Lower lobe of right lung (tissue), 2 donors: ENCODE data around the gene SLC25A11. TPM values are rescaled to one million over a fixed set of nuclear protein-coding genes. Genes with fewer than 3 reads are reported as not detected.
A peak's percentile ranks its signal among the peaks of the same experiment; 100 is the strongest.

Experiments used
- ATAC-seq, 2 donors: fragments of 200-7000 bp; cut with Tn5 transposase; one replicate each; pipeline ENCODE4 v1.9.1; 2020 to 2022; ENCODE audit warnings: mild to moderate bottlenecking in 2 of 2, moderate library complexity in 2 of 2
- DNase-seq: peaks from one replicate; pipeline ENCODE4 v3.0.0-alpha.2; 2020
- H3K27ac ChIP-seq: fragments of 200-600 bp; one replicate; pipeline ENCODE4 v1.8.0; 2022
- H3K27me3 ChIP-seq: fragments of 200-600 bp; one replicate; pipeline ENCODE4 v1.8.0; 2022; ENCODE audit warnings: low read depth
- H3K36me3 ChIP-seq: fragments of 200-600 bp; one replicate; pipeline ENCODE4 v1.8.0; 2022; ENCODE audit warnings: mild to moderate bottlenecking
- H3K4me1 ChIP-seq: fragments of 200-600 bp; one replicate; pipeline ENCODE4 v1.8.0; 2022
- H3K4me3 ChIP-seq: fragments of 200-600 bp; one replicate; pipeline ENCODE4 v1.8.0; 2022; ENCODE audit warnings: mild to moderate bottlenecking
- H3K9me3 ChIP-seq: fragments of 200-600 bp; one replicate; pipeline ENCODE4 v1.8.0; 2022
- intact Hi-C: fragments of 100-400 bp; cut with DNase I; formaldehyde crosslinking; loops from one replicate; pipeline ENCODE4 v1.11.0; 2022
- total RNA-seq: library from RNA; stranded (reverse); fragmentation: NEBNext Ultra II Directional; extraction: Animal tissue kit (Norgen Biotek cat#: 25700); gene quantifications from one replicate; pipeline ENCODE4 v1.2.1, GENCODE V29; 2021
- TF ChIP-seq, protein P1 (sequence below): fragments of 200-600 bp; IDR thresholded peaks from one replicate; pipeline ENCODE4 v1.8.0; 2022; ENCODE audit warnings: antibody characterized with exemption, mild to moderate bottlenecking
- donor health status: DM: no; HTN: yes; CAD: no; lungs with severe emphysema.

SLC25A11 gene
- total RNA-seq, 1 donor from 2014 or later: 59.9 TPM

DNA sequence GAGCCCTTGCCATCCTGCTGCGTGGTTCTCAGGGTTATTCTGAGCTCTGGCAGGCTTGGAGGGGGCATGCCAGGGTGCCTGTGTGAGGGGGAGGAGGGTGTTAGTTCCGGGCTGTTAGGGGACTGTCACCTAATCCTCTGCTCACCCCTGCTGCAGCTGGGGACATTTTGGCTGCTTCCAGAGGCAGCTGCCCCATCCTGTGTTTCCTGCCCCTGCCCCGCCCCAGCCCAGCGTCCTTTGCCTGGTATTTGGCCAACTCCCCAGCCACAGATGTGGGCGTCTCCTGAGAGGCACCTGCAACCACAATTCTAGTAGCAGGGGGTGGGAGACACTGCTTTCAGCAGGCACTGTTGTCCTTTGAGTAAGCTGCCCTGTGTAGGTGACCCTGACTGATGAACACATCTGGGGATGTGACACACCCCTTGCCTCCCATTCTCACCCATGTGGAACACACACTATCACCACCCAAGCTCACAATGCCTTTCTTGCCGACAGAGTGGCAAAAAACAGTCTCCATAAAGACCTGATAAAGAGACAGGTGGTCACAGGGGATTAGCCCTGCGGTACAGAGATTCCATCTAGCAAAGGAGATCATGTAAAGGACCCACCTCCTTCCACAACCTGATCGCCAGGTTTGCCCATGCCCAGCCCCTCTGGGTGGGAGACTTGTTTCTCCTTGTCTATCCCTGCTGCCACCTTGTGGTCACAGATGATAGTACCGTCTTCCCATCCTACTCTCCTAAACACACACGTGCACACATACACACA lies 36.6 kb downstream of the SLC25A11 start, which contains the start of gene CHRNE:
Gene CHRNE, minus strand, starts transcription at position 48 of the 768 bp plus-strand sequence. Its CDS starts 35 bp downstream, at position 13.
- Histone ChIP-seq H3K36me3 (no peaks in the 10 kb centered on the region), H3K4me1 (peaks cover 44% of the 10 kb centered on the region), H3K9me3 (no peaks in the 10 kb centered on the region), H3K27me3 (peaks cover 10% of the 10 kb centered on the region), H3K27ac (peak within 1 kb of the TSS; percentile 53), H3K4me3 (peak within 1 kb of the TSS; percentile 30)
- intact Hi-C loops: no loop called here
- DNase-seq: peak; percentile 71
- peak; percentile 45 to 58 for ATAC-seq
- TF ChIP-seq, protein P1, sequence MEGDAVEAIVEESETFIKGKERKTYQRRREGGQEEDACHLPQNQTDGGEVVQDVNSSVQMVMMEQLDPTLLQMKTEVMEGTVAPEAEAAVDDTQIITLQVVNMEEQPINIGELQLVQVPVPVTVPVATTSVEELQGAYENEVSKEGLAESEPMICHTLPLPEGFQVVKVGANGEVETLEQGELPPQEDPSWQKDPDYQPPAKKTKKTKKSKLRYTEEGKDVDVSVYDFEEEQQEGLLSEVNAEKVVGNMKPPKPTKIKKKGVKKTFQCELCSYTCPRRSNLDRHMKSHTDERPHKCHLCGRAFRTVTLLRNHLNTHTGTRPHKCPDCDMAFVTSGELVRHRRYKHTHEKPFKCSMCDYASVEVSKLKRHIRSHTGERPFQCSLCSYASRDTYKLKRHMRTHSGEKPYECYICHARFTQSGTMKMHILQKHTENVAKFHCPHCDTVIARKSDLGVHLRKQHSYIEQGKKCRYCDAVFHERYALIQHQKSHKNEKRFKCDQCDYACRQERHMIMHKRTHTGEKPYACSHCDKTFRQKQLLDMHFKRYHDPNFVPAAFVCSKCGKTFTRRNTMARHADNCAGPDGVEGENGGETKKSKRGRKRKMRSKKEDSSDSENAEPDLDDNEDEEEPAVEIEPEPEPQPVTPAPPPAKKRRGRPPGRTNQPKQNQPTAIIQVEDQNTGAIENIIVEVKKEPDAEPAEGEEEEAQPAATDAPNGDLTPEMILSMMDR: peak; percentile 72

DNA sequence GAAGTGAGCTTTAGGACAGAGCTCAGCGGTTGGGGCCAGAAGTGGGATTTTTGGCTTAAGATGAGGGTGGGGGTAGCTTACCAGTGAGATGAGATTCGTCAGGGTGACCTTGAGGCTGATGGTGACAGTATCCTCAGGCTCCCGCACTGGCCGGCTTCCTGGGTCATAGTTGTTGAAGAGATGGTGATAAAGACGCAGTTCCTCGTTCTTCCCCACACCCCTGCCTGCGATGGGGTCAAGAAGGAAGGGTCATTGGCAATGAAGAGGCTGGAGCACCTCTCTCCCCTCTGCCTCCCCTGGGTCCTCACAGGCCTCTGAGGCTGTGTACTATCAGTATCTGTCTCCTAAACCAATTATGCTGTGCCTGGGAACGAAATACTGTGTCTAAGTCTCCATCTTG lies 37.3 kb downstream of the SLC25A11 start:
- intact Hi-C loops: no loop called here
- H3K36me3 ChIP-seq: peaks cover under 1% of the 10 kb centered on the region
- TF ChIP-seq, protein P1: no peak
- no peaks in the 10 kb centered on the region for H3K9me3 ChIP-seq
- H3K4me3 ChIP-seq: no peak overlapping the region
- DNase-seq (peak; percentile 43), ATAC-seq (no peak)
- peak overlapping the region; percentile 53 for H3K27ac ChIP-seq
- H3K4me1 ChIP-seq: peaks cover 45% of the 10 kb centered on the region
- peaks cover 10% of the 10 kb centered on the region for H3K27me3 ChIP-seq

DNA sequence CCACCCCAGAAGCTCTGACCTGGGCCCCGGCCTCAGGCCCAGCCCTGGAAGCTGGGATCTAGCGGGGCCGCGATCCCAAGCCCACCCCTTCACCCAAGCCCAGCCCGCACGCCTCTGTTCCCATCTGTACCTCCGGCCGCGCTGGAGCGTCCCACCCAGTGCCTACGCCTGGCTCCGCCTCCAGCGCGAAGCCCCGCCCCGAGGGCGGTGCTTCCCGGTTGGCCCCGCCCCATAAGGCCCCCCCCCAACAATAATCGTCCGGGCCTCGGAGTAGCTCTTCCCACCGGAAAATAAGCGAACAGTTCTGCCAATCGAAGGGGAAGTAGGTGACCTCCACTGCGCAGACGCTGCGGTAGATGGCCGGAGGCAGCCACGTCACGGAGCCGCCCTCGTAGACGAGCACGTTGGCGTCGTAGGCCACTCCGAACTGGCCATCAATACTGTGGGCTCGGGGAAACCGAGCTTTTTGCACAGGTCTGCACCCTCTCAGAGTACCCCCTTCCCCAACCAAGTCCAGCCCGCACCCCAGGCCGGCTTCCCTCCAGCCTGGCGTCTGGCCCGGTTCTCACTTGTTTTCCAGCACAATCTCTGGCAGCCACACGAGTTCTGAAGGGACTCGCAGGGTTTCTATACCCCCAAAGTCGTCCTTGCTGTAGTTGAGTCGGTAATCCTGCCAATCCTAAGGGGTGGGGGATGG lies 38.0 kb downstream of the SLC25A11 start:
- peaks cover 10% of the 10 kb centered on the region for H3K27me3 ChIP-seq
- peak overlapping the region; percentile 67 for H3K4me3 ChIP-seq
- DNase-seq: peak; percentile 87
- H3K4me1 ChIP-seq: peaks cover 45% of the 10 kb centered on the region
- H3K27ac ChIP-seq: peak overlapping the region; percentile 60
- peak; percentile 14 to 55 for ATAC-seq
- intact Hi-C loops: no loop called here
- peaks cover 8% of the 10 kb centered on the region for H3K36me3 ChIP-seq
- TF ChIP-seq, protein P1: no peak
- no peaks in the 10 kb centered on the region for H3K9me3 ChIP-seq

DNA sequence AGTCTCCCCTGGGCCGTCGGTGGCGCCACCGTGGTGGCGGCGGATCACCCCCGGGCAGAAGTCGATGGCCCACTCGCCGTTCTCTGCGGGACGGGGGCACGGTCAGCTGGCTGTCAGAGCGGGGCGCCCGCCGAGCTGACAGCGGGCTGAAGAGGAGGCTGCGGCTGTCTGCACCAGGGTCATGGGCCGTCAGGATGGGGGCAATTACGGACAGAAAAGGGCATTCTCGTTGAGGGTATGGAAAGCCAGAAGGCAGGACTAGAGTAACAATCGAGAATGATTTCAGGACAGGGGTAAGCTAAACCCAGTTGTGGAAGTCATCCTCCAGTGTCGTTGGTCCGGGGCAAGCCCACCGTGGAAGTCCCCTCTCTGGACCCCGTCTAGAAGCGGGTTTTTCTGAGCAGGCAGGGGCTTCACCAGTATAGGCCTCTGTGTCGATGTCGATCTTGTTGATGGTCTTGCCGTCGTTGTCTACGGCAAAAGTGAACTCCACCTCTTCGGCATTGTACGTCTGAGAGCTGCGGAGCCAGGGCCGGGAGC lies 38.7 kb downstream of the SLC25A11 start:
- Histone ChIP-seq H3K4me1 (peaks cover 45% of the 10 kb centered on the region), H3K4me3 (peak overlapping the region; percentile 67), H3K27me3 (peaks cover 10% of the 10 kb centered on the region), H3K36me3 (peaks cover 14% of the 10 kb centered on the region), H3K9me3 (no peaks in the 10 kb centered on the region), H3K27ac (peak overlapping the region; percentile 60)
- ATAC-seq (no peak), DNase-seq (no peak)
- TF ChIP-seq, protein P1: no peak
- intact Hi-C loops: no loop called here

DNA sequence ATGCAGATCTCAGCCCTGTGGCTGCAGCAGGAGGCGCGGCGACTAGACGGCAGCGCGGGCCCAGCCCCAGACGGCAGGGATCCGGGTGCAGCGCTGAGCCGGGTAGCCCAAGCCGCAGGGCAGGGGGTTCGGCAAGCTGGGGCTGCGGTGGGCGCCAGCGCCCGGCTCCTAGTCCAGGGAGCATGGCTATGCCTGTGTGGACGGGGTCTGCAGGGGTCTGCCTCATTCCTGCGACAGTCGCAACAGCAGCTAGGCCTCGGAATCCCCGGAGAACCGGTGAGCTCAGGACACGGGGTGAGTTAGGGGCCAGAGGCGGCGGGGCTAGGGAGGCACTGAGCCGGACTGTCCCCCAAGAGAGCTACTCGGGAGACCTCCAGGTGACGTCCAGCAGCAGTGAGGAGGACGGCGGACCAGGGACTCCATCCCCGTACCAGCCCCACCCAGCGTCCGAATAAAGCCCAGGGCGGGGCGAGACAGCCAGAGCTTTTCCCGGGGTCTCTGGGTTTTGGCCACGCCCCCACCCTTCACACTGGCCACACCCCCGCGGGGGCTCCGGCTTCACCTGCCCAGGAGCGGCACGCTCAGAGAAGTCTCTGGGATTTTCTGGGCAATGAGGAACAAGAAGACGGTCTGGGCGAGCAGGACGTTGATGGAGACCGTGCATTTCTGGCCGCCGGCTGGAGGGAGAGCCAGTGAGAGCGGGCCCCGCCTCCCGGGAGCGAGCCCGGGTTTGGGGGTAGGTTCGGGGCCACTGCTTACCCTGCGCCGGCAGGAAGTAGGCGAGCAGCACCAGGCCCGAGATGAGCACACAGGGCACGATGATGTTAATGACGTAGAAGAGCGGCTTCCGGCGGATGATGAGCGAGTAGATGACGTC lies 39.4 kb downstream of the SLC25A11 start:
- Histone ChIP-seq H3K4me1 (peaks cover 45% of the 10 kb centered on the region), H3K9me3 (no peaks in the 10 kb centered on the region), H3K36me3 (peaks cover 21% of the 10 kb centered on the region), H3K27me3 (peaks cover 10% of the 10 kb centered on the region), H3K4me3 (peak overlapping the region; percentile 67), H3K27ac (peak overlapping the region; percentile 60)
- ATAC-seq: peak; percentile 2 to 40
- peak; percentile 71 for DNase-seq
- intact Hi-C loops: no loop called here
- TF ChIP-seq, protein P1: no peak
